GM10266 (cell line): ENCODE results near the gene SAMD13.

Experiments
- DNase-seq: peaks from one replicate; pipeline ENCODE4 v3.0.0; 2012; ENCODE audit errors: extremely low spot score
- CTCF ChIP-seq: IDR thresholded peaks from 2 replicates; pipeline ENCODE4 v1.5.1; 2012; ENCODE audit warnings: mild to moderate bottlenecking, low read depth; ENCODE audit not compliant: control insufficient read depth, insufficient read depth; ENCODE audit errors: missing control alignments

SAMD13 gene

GRCh38 chr1:84269306-84269705, 32.2 kb upstream of the SAMD13 start:
- no peak for TF ChIP-seq CTCF
- no peak for DNase-seq

- no peak for TF ChIP-seq CTCF
- DNase-seq = peak; percentile 46
Observed at GRCh38 chr1:84271441-84272151, 29.9 kb upstream of the SAMD13 start.

- DNase-seq = no peak
- TF ChIP-seq CTCF = no peak
Observed at GRCh38 chr1:84272401-84272800, 29.1 kb upstream of the SAMD13 start.

GRCh38 chr1:84277343-84278059, 24.0 kb upstream of the SAMD13 start:
- DNase-seq = no peak
- TF ChIP-seq CTCF = no peak

GRCh38 chr1:84278905-84279304, 22.6 kb upstream of the SAMD13 start:
- no peak for TF ChIP-seq CTCF
- no peak for DNase-seq

GRCh38 chr1:84280912-84281311, 20.6 kb upstream of the SAMD13 start:
- no peak for DNase-seq
- TF ChIP-seq CTCF = no peak

- TF ChIP-seq CTCF = no peak
- DNase-seq = no peak
Observed at GRCh38 chr1:84282780-84283333, 18.7 kb upstream of the SAMD13 start.
